ENCODE data around the gene SCFD2. TPM values are rescaled to one million over a fixed set of nuclear protein-coding genes. Genes with fewer than 3 reads are reported as not detected.
A peak's percentile ranks its signal among the peaks of the same experiment; 100 is the strongest.
"Not testable (repeated sequence)": the region's sequence is repeated elsewhere in the genome, so short reads cannot be mapped to it uniquely, and the experiment has no call there.

The SCFD2 gene
- 26.9 and 27.6 TPM in 2 replicates for total RNA-seq (2014; rRNA removed; shearing (Covaris generic))

GRCh38 chr4:53365486-53366300 lies at the start of gene SCFD2:
Gene SCFD2, minus strand, starts transcription at chr4:53366061.
- DNase-seq (ENCODE audit: low read depth) = peak; percentile 96

- DNase-seq (ENCODE audit: low read depth) = not testable (repeated sequence)
These were observed 43.6 kb upstream of the SCFD2 start for GRCh38 chr4:53409479-53409878.

GRCh38 chr4:53380221-53380620 lies 14.4 kb upstream of the SCFD2 start:
- DNase-seq (ENCODE audit: low read depth) = no peak

GRCh38 chr4:53378171-53378482 lies 12.3 kb upstream of the SCFD2 start:
- no peak for DNase-seq (ENCODE audit: low read depth)

- DNase-seq (ENCODE audit: low read depth) = peak; percentile 83
These were observed 11.7 kb upstream of the SCFD2 start, which contains the start of gene FIP1L1 for GRCh38 chr4:53377319-53378170. Gene FIP1L1, plus strand, starts transcription at chr4:53377641. Its CDS starts 198 bp downstream, at chr4:53377839.

GRCh38 chr4:53376900-53377299 lies 11.0 kb upstream of the SCFD2 start:
- peak; percentile 6 for DNase-seq (ENCODE audit: low read depth)

- DNase-seq (ENCODE audit: low read depth) = no peak
These were observed 9.0 kb upstream of the SCFD2 start for GRCh38 chr4:53374777-53375258.

GRCh38 chr4:53371843-53372521 lies 6.1 kb upstream of the SCFD2 start:
- no peak for DNase-seq (ENCODE audit: low read depth)

- DNase-seq (ENCODE audit: low read depth) = no peak
These were observed 5.2 kb upstream of the SCFD2 start for GRCh38 chr4:53371049-53371448.

GRCh38 chr4:53367721-53368120 lies 1.9 kb upstream of the SCFD2 start:
- no peak for DNase-seq (ENCODE audit: low read depth)

GRCh38 chr4:53366301-53366716 lies 448 bp upstream of the SCFD2 start:
- DNase-seq (ENCODE audit: low read depth) = no peak

GRCh38 chr4:53365121-53365485 lies 758 bp downstream of the SCFD2 start:
- peak; percentile 29 for DNase-seq (ENCODE audit: low read depth)

- DNase-seq (ENCODE audit: low read depth) = no peak
These were observed 1.2 kb downstream of the SCFD2 start for GRCh38 chr4:53364624-53365023.

GRCh38 chr4:53362093-53362492 lies 3.8 kb downstream of the SCFD2 start:
- no peak for DNase-seq (ENCODE audit: low read depth)

GRCh38 chr4:53361451-53361850 lies 4.4 kb downstream of the SCFD2 start:
- no peak for DNase-seq (ENCODE audit: low read depth)

- no peak for DNase-seq (ENCODE audit: low read depth)
These were observed 9.8 kb downstream of the SCFD2 start for GRCh38 chr4:53355930-53356521.

GRCh38 chr4:53354012-53354722 lies 11.7 kb downstream of the SCFD2 start:
- DNase-seq (ENCODE audit: low read depth) = no peak

- no peak for DNase-seq (ENCODE audit: low read depth)
These were observed 16.8 kb downstream of the SCFD2 start for GRCh38 chr4:53349091-53349491.

- no peak for DNase-seq (ENCODE audit: low read depth)
These were observed 17.8 kb downstream of the SCFD2 start for GRCh38 chr4:53348046-53348445.

- DNase-seq (ENCODE audit: low read depth) = peak; percentile 94
These were observed 18.7 kb downstream of the SCFD2 start for GRCh38 chr4:53346920-53347852.
